Heart right ventricle (tissue), 16 donors: ENCODE results near the gene AKAP6. TPM values are rescaled to one million over a fixed set of nuclear protein-coding genes. Genes with fewer than 3 reads are reported as not detected.

Source experiments
- ATAC-seq, 8 donors: fragments of 200-7000 bp; cut with Tn5 transposase; one replicate each; pipeline ENCODE4 v1.9.1; 2020; ENCODE audit warnings: mild to moderate bottlenecking in 8 of 8, moderate library complexity in 8 of 8, moderate number of reproducible peaks in 1 of 8
- DNase-seq, 2 donors: peaks; one replicate each; pipeline ENCODE4 v3.0.0-alpha.2; 2020
- H3K27ac ChIP-seq, 10 donors: fragments of 200-600 bp; sonication (generic) in 2 of 10; one replicate each; pipeline versions ENCODE4 v1.5.0 to v1.8.0; 2020 to 2022; ENCODE audit warnings: mild to moderate bottlenecking in 3 of 10
- H3K27me3 ChIP-seq, 7 donors: fragments of 200-600 bp; one replicate each; pipeline ENCODE4 v1.8.0; 2021 to 2022; ENCODE audit warnings: mild to moderate bottlenecking in 2 of 7
- H3K36me3 ChIP-seq, 9 donors: fragments of 200-600 bp; sonication (generic) in 1 of 9; one replicate each; pipeline versions ENCODE4 v1.5.0 to v1.8.0; 2020 to 2022; ENCODE audit warnings: mild to moderate bottlenecking in 2 of 9
- H3K4me1 ChIP-seq, 9 donors: fragments of 200-600 bp; sonication (generic) in 1 of 9; one replicate each; pipeline versions ENCODE4 v1.5.0 to v1.8.0; 2020 to 2022; ENCODE audit warnings: mild to moderate bottlenecking in 4 of 9
- H3K4me3 ChIP-seq, 10 donors: fragments of 200-600 bp; sonication (generic) in 2 of 10; one replicate each; pipeline versions ENCODE4 v1.5.0 to v1.8.0; 2020 to 2022; ENCODE audit warnings: mild to moderate bottlenecking in 7 of 10, moderate library complexity in 2 of 10
- H3K9me3 ChIP-seq, 11 donors: fragments of 200-600 bp in 10 of 11; sonication (generic) in 2 of 11; one replicate each; pipeline versions ENCODE4 v1.5.0 to v1.8.0; 2013 to 2022; ENCODE audit warnings: mild to moderate bottlenecking in 2 of 11, control low read depth in 1 of 11, moderate library complexity in 1 of 11
- WGBS, 2 donors: extraction: QIAGEN DNeasy Blood & Tissue Kit; methylation state at CpG; one replicate each; pipeline ENCODE4 v1.1.7; 2013; ENCODE audit warnings: inconsistent platforms in 1 of 2; 5-methylcytosine and 5-hydroxymethylcytosine counted together
- intact Hi-C, 10 donors: fragments of 100-400 bp; cut with DNase I; formaldehyde crosslinking; loops; one replicate each; pipeline versions ENCODE4 v1.11.1 to v1.14.2; 2022
- polyA plus RNA-seq, 2 donors: library from polyadenylated mRNA; stranded (reverse); fragments of 200-250 nt; gene quantifications; one replicate each; pipeline ENCODE4 v1.2.3, GENCODE V29; 2013
- total RNA-seq, 10 donors: library from RNA; stranded (reverse); fragmentation: NEBNext Ultra II Directional in 3 of 10; extraction: Animal tissue kit (Norgen Biotek cat#: 25700) in 3 of 10; gene quantifications; one replicate each; pipeline versions ENCODE4 v1.2.1 to v1.2.4, GENCODE V29; 2021 to 2023
- TF ChIP-seq, protein P1 (sequence below), 9 donors: fragments of 200-600 bp; sonication (generic) in 2 of 9; IDR thresholded peaks; one replicate each; pipeline versions ENCODE4 v1.5.0 to v1.8.0; 2021 to 2022; ENCODE audit warnings: antibody characterized with exemption in 9 of 9, mild to moderate bottlenecking in 5 of 9, moderate library complexity in 1 of 9
- donor health status: Arrhythmogenic right ventricular cardiomyopathy.
- donor health status: ischemic (EF 13 %, LVEDD 7.1; RV severe dilation, severe dysfunction).
- donor health status: healthy with polysubstance abuse.
- donor health status: DM: no; HTN: yes; CAD: no.
- donor health status: DM: no; HTN: no; CAD: no.
- donor health status: ischemic (EF 25% LVEDD 6.9; RV normal size, moderate dysfunction).
- donor health status: ischemic (EF 25% LVEDD 5.7; RV mildly dilated, moderate dysfunction).
- donor health status: healthy.
- donor health status: DM: yes; HTN: yes; CAD: no.
- donor health status: Ischemic cardiomyopathy.
- donor health status: ischemic (EF 35%, LVEDD 5.7; RV mildly dilated, moderate dysfunction).
- donor health status: nonischemic (EF 11% LVEDD 7.7; RV severe dilation, severe dysfunction).
- donor health status: DM: yes; HTN: yes; CAD: no.
- donor health status: PGD.
- donor health status: ischemic (EF 29% LVEDD 5.4; RV normal size, mild dysfunction).
- donor health status: nonischemic (EF 23%, LVEDD 6.1; RV moderate dilation, normal function).

AKAP6 gene
- total and polyA plus RNA-seq, 12 donors: 13.5 to 332 (median 229) TPM

GRCh38 chr14:32345311-32345791, 16.3 kb downstream of the AKAP6 start:
- no peak for DNase-seq
- TF ChIP-seq, protein P1, sequence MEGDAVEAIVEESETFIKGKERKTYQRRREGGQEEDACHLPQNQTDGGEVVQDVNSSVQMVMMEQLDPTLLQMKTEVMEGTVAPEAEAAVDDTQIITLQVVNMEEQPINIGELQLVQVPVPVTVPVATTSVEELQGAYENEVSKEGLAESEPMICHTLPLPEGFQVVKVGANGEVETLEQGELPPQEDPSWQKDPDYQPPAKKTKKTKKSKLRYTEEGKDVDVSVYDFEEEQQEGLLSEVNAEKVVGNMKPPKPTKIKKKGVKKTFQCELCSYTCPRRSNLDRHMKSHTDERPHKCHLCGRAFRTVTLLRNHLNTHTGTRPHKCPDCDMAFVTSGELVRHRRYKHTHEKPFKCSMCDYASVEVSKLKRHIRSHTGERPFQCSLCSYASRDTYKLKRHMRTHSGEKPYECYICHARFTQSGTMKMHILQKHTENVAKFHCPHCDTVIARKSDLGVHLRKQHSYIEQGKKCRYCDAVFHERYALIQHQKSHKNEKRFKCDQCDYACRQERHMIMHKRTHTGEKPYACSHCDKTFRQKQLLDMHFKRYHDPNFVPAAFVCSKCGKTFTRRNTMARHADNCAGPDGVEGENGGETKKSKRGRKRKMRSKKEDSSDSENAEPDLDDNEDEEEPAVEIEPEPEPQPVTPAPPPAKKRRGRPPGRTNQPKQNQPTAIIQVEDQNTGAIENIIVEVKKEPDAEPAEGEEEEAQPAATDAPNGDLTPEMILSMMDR (IDR thresholded peaks at IDR 0.05): peak in 1 of 9 donors; percentile 16
- H3K27ac ChIP-seq: no peak overlapping the region
- peaks cover 0 to 11% (median 0%) of the 10 kb centered on the region in 9 donors for H3K4me1 ChIP-seq
- intact Hi-C loops: no loop called here
- H3K4me3 ChIP-seq: no peak overlapping the region
- ATAC-seq: peak in 4 of 8 donors; percentile 29 to 70 (median 48)
- no peaks in the 10 kb centered on the region for H3K9me3 ChIP-seq
- H3K36me3 ChIP-seq: no peaks in the 10 kb centered on the region
- 55 to 74% methylated on average over 1 of the region's 1 CpG for WGBS, 2 donors
- no peaks in the 10 kb centered on the region for H3K27me3 ChIP-seq

DNA sequence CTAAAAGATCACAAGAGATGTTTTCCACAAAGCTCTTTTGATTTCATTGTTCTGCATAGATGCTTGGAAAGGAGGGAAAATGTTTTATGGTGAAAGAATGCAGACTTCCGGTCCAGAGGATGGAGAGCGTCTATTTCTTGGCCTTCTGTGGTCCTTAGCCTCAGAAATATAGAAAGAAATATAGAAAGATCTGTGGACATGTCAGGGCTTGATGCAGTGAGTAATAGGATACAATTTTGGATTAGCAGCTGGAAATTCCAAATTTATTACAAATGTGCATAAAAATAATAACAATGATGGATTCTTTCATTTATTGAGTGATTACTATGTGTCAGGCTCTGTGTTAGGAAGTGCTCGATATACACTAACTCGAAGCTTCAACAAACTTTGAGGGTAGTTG, 20.2 kb downstream of the AKAP6 start:
- no peak for ATAC-seq

DNA sequence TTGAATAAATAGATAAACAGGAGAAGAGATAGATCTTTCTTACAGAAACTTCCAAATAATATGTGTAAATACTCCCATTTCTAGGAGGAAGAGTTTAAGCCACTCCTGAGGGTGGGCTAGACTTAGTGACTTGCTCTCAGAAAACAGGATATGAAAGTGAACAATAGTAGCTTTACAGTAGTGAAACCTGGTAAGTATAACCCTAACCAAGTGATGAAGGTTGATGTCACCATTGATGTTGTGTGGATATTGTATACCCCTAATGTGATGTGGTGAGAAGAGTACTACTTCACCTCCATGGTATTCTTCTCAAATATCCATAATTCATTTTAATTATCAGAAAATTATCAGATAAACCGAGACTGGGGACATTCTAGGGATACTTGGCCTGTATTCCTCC, 20.9 kb downstream of the AKAP6 start:
- intact Hi-C loops: no loop called here
- Histone ChIP-seq H3K4me3 (no peak overlapping the region), H3K36me3 (no peaks in the 10 kb centered on the region), H3K9me3 (peaks cover 0 to 6% (median 0%) of the 10 kb centered on the region in 11 donors), H3K4me1 (peaks cover 0 to 10% (median 0%) of the 10 kb centered on the region in 9 donors), H3K27ac (no peak overlapping the region), H3K27me3 (no peaks in the 10 kb centered on the region)
- WGBS, 2 donors: 11 to 22% methylated on average over 1 of the region's 1 CpG
- no peak for ATAC-seq
- TF ChIP-seq, protein P1 (IDR thresholded peaks at IDR 0.05): no peak
- no peak for DNase-seq

More for the DNA sequence above, 20.2 kb downstream of the AKAP6 start:
- Histone ChIP-seq H3K27me3 (no peaks in the 10 kb centered on the region), H3K9me3 (peaks cover 0 to 3% (median 0%) of the 10 kb centered on the region in 11 donors), H3K36me3 (no peaks in the 10 kb centered on the region), H3K4me3 (no peak overlapping the region), H3K4me1 (peaks cover 0 to 4% (median 0%) of the 10 kb centered on the region in 9 donors), H3K27ac (no peak overlapping the region)
- intact Hi-C loops: no loop called here
- DNase-seq: no peak
- 87 to 92% methylated on average over 4 of the region's 4 CpGs for WGBS, 2 donors
- TF ChIP-seq, protein P1 (IDR thresholded peaks at IDR 0.05): no peak

DNA sequence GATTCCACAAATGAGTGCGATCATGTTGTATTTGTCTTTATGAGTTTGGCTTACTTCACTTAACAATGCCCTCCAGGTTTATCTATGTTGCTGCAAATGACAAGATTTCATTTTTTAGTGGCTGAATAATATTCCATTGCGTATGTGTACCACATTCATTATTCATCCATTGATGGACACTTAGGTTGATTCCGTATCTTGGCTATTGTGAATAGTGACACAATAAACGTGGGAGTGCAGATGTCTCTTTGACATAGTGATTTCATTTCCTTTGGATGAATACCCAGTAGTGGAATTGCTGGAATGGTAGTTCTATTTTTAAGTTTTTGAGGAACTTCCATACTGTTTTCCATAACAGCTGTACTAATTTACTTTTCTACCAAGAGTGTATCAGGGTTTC, 23.5 kb downstream of the AKAP6 start:
- no peak for DNase-seq
- no peaks in the 10 kb centered on the region for H3K36me3 ChIP-seq
- no peak for ATAC-seq
- H3K27ac ChIP-seq: no peak overlapping the region
- 78 to 83% methylated on average over 4 of the region's 4 CpGs for WGBS, 2 donors
- no peak overlapping the region for H3K4me3 ChIP-seq
- peaks cover 0 to 6% (median 0%) of the 10 kb centered on the region in 11 donors for H3K9me3 ChIP-seq
- H3K27me3 ChIP-seq: no peaks in the 10 kb centered on the region
- peaks cover 0 to 8% (median 0%) of the 10 kb centered on the region in 9 donors for H3K4me1 ChIP-seq
- intact Hi-C loops: no loop called here
- TF ChIP-seq, protein P1 (IDR thresholded peaks at IDR 0.05): no peak
